OCI-LY3 (cell line): ENCODE results near the gene CD151.

Source experiments
- EZH2phosphoT487 ChIP-seq: fragments of 200-600 bp; shearing (Covaris generic); IDR thresholded peaks from 2 replicates; pipeline ENCODE4 v1.6.1; 2018; ENCODE audit warnings: antibody characterized with exemption, mixed run types, low read depth
- TF ChIP-seq, protein P1 (sequence below): fragments of 200-600, 300-600 bp; sonication (generic); IDR thresholded peaks from 2 replicates; pipeline ENCODE4 v1.5.1; 2014; ENCODE audit warnings: antibody characterized with exemption, low read length, low read depth

DNA sequence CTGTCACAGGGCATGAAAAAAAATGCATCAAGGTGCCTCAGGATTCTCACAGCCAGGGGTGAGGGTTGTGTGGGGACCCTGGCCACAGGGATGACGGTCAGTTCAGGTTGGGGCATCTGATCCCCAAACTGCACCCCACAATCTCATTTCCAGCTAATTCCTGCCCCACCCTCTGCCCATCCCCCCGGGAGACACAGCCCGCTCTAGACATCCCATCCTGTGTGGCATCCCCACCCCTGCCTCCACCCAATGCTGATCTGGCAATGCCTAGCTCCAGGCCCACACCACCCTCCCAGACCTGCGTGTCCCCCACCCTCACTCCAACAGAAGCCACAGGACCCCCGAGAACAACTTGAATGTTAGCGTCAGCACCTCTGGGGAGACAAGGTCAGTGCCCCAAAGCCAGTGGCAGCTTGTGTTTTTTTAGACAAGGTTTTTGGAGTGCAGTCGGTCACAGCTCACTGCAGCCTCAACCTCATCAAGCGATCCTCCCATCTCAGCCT lies 35.2 kb downstream of the CD151 start:
- TF ChIP-seq, protein P1, sequence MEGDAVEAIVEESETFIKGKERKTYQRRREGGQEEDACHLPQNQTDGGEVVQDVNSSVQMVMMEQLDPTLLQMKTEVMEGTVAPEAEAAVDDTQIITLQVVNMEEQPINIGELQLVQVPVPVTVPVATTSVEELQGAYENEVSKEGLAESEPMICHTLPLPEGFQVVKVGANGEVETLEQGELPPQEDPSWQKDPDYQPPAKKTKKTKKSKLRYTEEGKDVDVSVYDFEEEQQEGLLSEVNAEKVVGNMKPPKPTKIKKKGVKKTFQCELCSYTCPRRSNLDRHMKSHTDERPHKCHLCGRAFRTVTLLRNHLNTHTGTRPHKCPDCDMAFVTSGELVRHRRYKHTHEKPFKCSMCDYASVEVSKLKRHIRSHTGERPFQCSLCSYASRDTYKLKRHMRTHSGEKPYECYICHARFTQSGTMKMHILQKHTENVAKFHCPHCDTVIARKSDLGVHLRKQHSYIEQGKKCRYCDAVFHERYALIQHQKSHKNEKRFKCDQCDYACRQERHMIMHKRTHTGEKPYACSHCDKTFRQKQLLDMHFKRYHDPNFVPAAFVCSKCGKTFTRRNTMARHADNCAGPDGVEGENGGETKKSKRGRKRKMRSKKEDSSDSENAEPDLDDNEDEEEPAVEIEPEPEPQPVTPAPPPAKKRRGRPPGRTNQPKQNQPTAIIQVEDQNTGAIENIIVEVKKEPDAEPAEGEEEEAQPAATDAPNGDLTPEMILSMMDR, result no peak
- no peak for TF ChIP-seq EZH2phosphoT487
